Measurements from ENCODE around the gene PLB1.

PLB1 gene

GRCh38 chr2:28631514-28632206, 135.8 kb downstream of the PLB1 start:
- DNase-seq = no peak

- no peak for DNase-seq
These were observed 136.9 kb downstream of the PLB1 start for GRCh38 chr2:28632791-28633190.

- no peak for DNase-seq
These were observed 137.3 kb downstream of the PLB1 start for GRCh38 chr2:28633204-28633603.

GRCh38 chr2:28633746-28634145, 137.9 kb downstream of the PLB1 start:
- DNase-seq = no peak

GRCh38 chr2:28635191-28635611, 139.3 kb downstream of the PLB1 start:
- DNase-seq = no peak

GRCh38 chr2:28636491-28636890, 140.6 kb downstream of the PLB1 start:
- no peak for DNase-seq

- no peak for DNase-seq
These were observed 141.5 kb downstream of the PLB1 start for GRCh38 chr2:28637066-28638047.

GRCh38 chr2:28638102-28638501, 142.2 kb downstream of the PLB1 start:
- no peak for DNase-seq

- no peak for DNase-seq
These were observed 143.3 kb downstream of the PLB1 start for GRCh38 chr2:28639092-28639691.

- DNase-seq = no peak
These were observed 144.0 kb downstream of the PLB1 start for GRCh38 chr2:28639836-28640235.

- DNase-seq = no peak
These were observed 144.5 kb downstream of the PLB1 start for GRCh38 chr2:28640260-28640907.

- no peak for DNase-seq
These were observed 145.0 kb downstream of the PLB1 start for GRCh38 chr2:28640908-28641300.

GRCh38 chr2:28642796-28643195, 146.9 kb downstream of the PLB1 start:
- DNase-seq = no peak

- no peak for DNase-seq
These were observed 147.5 kb downstream of the PLB1 start for GRCh38 chr2:28643327-28643726.

GRCh38 chr2:28643911-28644334, 148.1 kb downstream of the PLB1 start:
- no peak for DNase-seq

- no peak for DNase-seq
These were observed 148.9 kb downstream of the PLB1 start for GRCh38 chr2:28644760-28645159.

- DNase-seq = no peak
These were observed 149.7 kb downstream of the PLB1 start for GRCh38 chr2:28645553-28645952.

- DNase-seq = no peak
These were observed 151.8 kb downstream of the PLB1 start for GRCh38 chr2:28647682-28648081.

- no peak for DNase-seq
These were observed 152.3 kb downstream of the PLB1 start for GRCh38 chr2:28648147-28648546.

GRCh38 chr2:28648671-28649395, 153.0 kb downstream of the PLB1 start:
- no peak for DNase-seq

- DNase-seq = no peak
These were observed 153.8 kb downstream of the PLB1 start for GRCh38 chr2:28649481-28650265.

- no peak for DNase-seq
These were observed 154.4 kb downstream of the PLB1 start for GRCh38 chr2:28650266-28650584.
